Fibroblast of lung (primary cell): ENCODE results near the gene BAZ1B. TPM values are rescaled to one million over a fixed set of nuclear protein-coding genes. Genes with fewer than 3 reads are reported as not detected.

Source experiments
- DNase-seq, 2 donors: peaks; one replicate each; pipeline versions ENCODE4 v3.0.0 to v3.0.0-alpha.2; 2010; ENCODE audit warnings: low read depth in 2 of 2
- H2AFZ ChIP-seq: 2 replicates; pipeline ENCODE4 v1.5.1; 2012; ENCODE audit warnings: low read length, control low read depth, inconsistent platforms
- H3K27ac ChIP-seq: 2 replicates; pipeline ENCODE4 v1.5.1; 2011; ENCODE audit warnings: low read length, control low read depth; ENCODE audit not compliant: insufficient read depth
- H3K27me3 ChIP-seq: 2 replicates; pipeline ENCODE4 v1.5.1; 2011; ENCODE audit warnings: mild to moderate bottlenecking, low read length; ENCODE audit not compliant: control insufficient read depth, insufficient read depth
- H3K36me3 ChIP-seq: 2 replicates; pipeline ENCODE4 v1.5.1; 2011; ENCODE audit warnings: low read length; ENCODE audit not compliant: control insufficient read depth, insufficient read depth
- H3K4me1 ChIP-seq: 2 replicates; pipeline ENCODE4 v1.5.1; 2011; ENCODE audit warnings: low read length; ENCODE audit not compliant: control insufficient read depth, insufficient read depth; ENCODE audit errors: extremely low read depth
- H3K4me2 ChIP-seq: 2 replicates; pipeline ENCODE4 v1.5.1; 2011; ENCODE audit warnings: low read length, control low read depth; ENCODE audit not compliant: insufficient read depth; ENCODE audit errors: extremely low read depth
- H3K4me3 ChIP-seq, 4 experiments: fragments of 200-600 bp in 1 of 4; sonication (generic) in 1 of 4; replicated peaks in 1 of 4; 2 replicates each; pipeline ENCODE4 v1.5.1; 2011 to 2016; ENCODE audit warnings: low read length in 4 of 4, low read depth in 3 of 4, mild to moderate bottlenecking in 3 of 4, control low read depth in 2 of 4, inconsistent platforms in 1 of 4, mixed read lengths in 1 of 4; ENCODE audit not compliant: insufficient read depth in 1 of 4; ENCODE audit errors: control extremely low read depth in 1 of 4
- H3K79me2 ChIP-seq: 2 replicates; pipeline ENCODE4 v1.5.1; 2012; ENCODE audit warnings: mild to moderate bottlenecking, low read length, inconsistent platforms; ENCODE audit not compliant: control insufficient read depth, insufficient read depth
- H3K9ac ChIP-seq: 2 replicates; pipeline ENCODE4 v1.5.1; 2011; ENCODE audit warnings: mild to moderate bottlenecking, low read length, control low read depth; ENCODE audit not compliant: insufficient read depth
- H3K9me3 ChIP-seq: 2 replicates; pipeline ENCODE4 v1.5.1; 2012; ENCODE audit warnings: low read depth, low read length; ENCODE audit not compliant: control insufficient read depth, insufficient read depth
- H4K20me1 ChIP-seq: 2 replicates; pipeline ENCODE4 v1.5.1; 2011; ENCODE audit warnings: low read length; ENCODE audit not compliant: control insufficient read depth, insufficient read depth; ENCODE audit errors: extremely low read depth
- EZH2 ChIP-seq: IDR thresholded peaks from 2 replicates; pipeline ENCODE4 v1.5.1; 2012; ENCODE audit warnings: low read length, control low read depth, mild to moderate bottlenecking; ENCODE audit errors: missing control alignments
- polyA plus RNA-seq, 2 donors: library from polyadenylated mRNA; depleted of rRNA in 1 of 2; stranded (reverse) in 1 of 2; unstranded in 1 of 2; fragments of >200 nt; gene quantifications; 2 replicates each; pipeline ENCODE4 v1.2.1, GENCODE V29; 2011 to 2012; ENCODE audit warnings: missing spikeins in 1 of 2
- total RNA-seq: library from RNA; depleted of rRNA; stranded (reverse); fragments of >200 nt; gene quantifications from 2 replicates; pipeline ENCODE4 v1.2.1, GENCODE V29; 2014
- TF ChIP-seq, protein P1 (sequence below), 2 donors: IDR thresholded peaks in 1 of 2; conservative IDR thresholded peaks in 1 of 2; 1 replicate in 1 of 2; 2 replicates in 1 of 2; pipeline ENCODE4 v1.5.1; 2011 to 2012; ENCODE audit warnings: low read length in 2 of 2, control low read depth in 1 of 2, inconsistent platforms in 1 of 2, low read depth in 1 of 2, mild to moderate bottlenecking in 1 of 2

Gene BAZ1B
- total and polyA plus RNA-seq, 2 donors (not counting 1 experiment from before 2014, with no cell fraction given) = 30.5 to 68.9 TPM

DNA sequence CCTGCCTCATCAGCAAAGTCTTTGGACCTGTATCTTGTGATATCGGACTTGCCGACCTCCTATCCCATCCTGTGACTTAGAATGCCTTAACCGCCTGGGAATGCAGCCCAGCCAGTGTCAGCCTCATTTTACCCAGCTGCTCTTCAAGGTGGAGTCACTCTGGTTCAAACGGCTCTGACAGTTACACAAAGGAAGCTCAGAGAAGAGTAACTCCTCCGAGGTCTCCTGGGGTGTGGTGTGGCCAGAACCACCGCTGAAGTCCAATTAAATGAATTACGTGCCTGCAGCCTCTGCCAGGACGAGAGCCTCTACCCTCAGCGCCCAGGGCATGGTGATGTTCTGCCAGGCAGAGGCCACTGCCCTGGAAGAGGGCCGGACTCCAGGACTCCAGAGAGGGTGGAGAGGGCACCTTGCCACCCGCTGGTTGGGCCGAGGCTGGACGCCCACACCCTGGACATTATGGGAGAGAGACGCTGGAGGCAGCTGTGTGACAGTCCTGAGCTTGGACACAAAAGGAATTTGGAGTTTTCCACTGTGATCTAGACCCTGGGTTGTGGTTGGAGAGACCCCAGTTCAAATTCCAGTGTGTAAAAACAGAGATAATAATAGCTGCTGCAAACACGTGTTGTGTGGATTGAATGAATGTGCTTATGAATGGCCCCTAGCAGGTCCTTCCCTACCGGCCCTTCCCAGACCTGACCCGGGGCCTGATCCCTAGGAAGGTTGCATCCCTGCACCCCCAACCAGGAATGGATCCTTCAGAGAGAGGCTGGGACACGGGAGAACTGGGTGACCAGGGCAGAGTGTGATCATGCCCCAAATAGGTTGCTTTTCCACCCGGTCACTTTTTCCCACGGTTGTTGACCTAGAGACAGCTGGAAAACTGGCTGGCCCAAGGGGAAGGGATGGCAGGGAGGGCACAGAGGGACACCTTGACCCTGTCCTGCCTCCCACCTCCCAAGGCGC lies 126.3 kb downstream of the BAZ1B start:
- no peaks in the 10 kb centered on the region for H3K27me3 ChIP-seq

GRCh38 chr7:73394422-73394821 lies 127.7 kb downstream of the BAZ1B start:
- no peak overlapping the region for H3K9ac ChIP-seq
- H3K36me3 ChIP-seq = no peaks in the 10 kb centered on the region
- H3K9me3 ChIP-seq = no peaks in the 10 kb centered on the region
- H3K27me3 ChIP-seq = no peaks in the 10 kb centered on the region
- H3K4me3 ChIP-seq = no peak overlapping the region
- H3K79me2 ChIP-seq = no peaks in the 10 kb centered on the region
- no peak overlapping the region for H3K4me2 ChIP-seq
- no peak overlapping the region for H3K27ac ChIP-seq
- H4K20me1 ChIP-seq = no peaks in the 10 kb centered on the region
- DNase-seq = peak in 1 of 2 donors; percentile 6
- H2AFZ ChIP-seq = no peak overlapping the region
- TF ChIP-seq, protein P1, sequence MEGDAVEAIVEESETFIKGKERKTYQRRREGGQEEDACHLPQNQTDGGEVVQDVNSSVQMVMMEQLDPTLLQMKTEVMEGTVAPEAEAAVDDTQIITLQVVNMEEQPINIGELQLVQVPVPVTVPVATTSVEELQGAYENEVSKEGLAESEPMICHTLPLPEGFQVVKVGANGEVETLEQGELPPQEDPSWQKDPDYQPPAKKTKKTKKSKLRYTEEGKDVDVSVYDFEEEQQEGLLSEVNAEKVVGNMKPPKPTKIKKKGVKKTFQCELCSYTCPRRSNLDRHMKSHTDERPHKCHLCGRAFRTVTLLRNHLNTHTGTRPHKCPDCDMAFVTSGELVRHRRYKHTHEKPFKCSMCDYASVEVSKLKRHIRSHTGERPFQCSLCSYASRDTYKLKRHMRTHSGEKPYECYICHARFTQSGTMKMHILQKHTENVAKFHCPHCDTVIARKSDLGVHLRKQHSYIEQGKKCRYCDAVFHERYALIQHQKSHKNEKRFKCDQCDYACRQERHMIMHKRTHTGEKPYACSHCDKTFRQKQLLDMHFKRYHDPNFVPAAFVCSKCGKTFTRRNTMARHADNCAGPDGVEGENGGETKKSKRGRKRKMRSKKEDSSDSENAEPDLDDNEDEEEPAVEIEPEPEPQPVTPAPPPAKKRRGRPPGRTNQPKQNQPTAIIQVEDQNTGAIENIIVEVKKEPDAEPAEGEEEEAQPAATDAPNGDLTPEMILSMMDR (conservative IDR thresholded peaks at IDR 0.05 in 1 of 2, IDR thresholded peaks at IDR 0.05 in 1 of 2; ENCODE audit: low read depth in 1 of 2, low read length in 2 of 2) = no peak
- no peak for TF ChIP-seq EZH2
- H3K4me1 ChIP-seq = no peaks in the 10 kb centered on the region

More for the DNA sequence above, 126.3 kb downstream of the BAZ1B start:
- Histone ChIP-seq H3K9me3 (no peaks in the 10 kb centered on the region), H3K4me1 (no peaks in the 10 kb centered on the region), H3K79me2 (no peaks in the 10 kb centered on the region), H2AFZ (no peak overlapping the region), H3K4me3 (no peak overlapping the region), H3K36me3 (no peaks in the 10 kb centered on the region), H3K4me2 (no peak overlapping the region), H3K27ac (no peak overlapping the region), H3K9ac (no peak overlapping the region), H4K20me1 (no peaks in the 10 kb centered on the region)
- no peak for TF ChIP-seq EZH2
- TF ChIP-seq, protein P1 (conservative IDR thresholded peaks at IDR 0.05 in 1 of 2, IDR thresholded peaks at IDR 0.05 in 1 of 2; ENCODE audit: low read depth in 1 of 2, low read length in 2 of 2) = no peak
- no peak for DNase-seq

- Histone ChIP-seq H4K20me1 (no peaks in the 10 kb centered on the region), H3K9ac (no peak overlapping the region), H3K4me3 (no peak overlapping the region), H2AFZ (no peak overlapping the region), H3K27ac (no peak overlapping the region), H3K27me3 (no peaks in the 10 kb centered on the region), H3K4me2 (no peak overlapping the region), H3K4me1 (no peaks in the 10 kb centered on the region), H3K36me3 (no peaks in the 10 kb centered on the region), H3K9me3 (no peaks in the 10 kb centered on the region), H3K79me2 (no peaks in the 10 kb centered on the region)
- DNase-seq = no peak
- TF ChIP-seq, protein P1 (conservative IDR thresholded peaks at IDR 0.05 in 1 of 2, IDR thresholded peaks at IDR 0.05 in 1 of 2; ENCODE audit: low read depth in 1 of 2, low read length in 2 of 2) = no peak
- TF ChIP-seq EZH2 = no peak
Observed at GRCh38 chr7:73391396-73391795, 130.7 kb downstream of the BAZ1B start.
